ENCODE data around the gene PTPRC. TPM values are rescaled to one million over a fixed set of nuclear protein-coding genes. Genes with fewer than 3 reads are reported as not detected.

PTPRC gene
- total RNA-seq, 3 donors from 2014 or later = 17.9 to 29.4 (median 18.0) TPM

DNA sequence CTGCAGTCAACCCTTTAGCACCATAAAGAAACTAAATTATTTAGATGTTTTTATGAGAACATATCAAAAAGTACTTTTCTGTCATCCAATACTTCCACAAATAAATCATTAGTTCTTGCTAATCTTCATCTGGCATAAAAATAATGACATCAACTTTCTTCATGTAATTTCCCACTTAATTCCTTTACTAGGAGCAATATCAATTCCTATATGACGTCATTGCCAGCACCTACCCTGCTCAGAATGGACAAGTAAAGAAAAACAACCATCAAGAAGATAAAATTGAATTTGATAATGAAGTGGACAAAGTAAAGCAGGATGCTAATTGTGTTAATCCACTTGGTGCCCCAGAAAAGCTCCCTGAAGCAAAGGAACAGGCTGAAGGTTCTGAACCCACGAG lies 116.9 kb downstream of the PTPRC start:
- ATAC-seq (no peak), DNase-seq (no peak)
- no peak overlapping the region for H3K4me3 ChIP-seq
- intact Hi-C loops (cut with DNase I, micrococcal nuclease) = loop anchor here in 1 of 2 donors (5.0 kb wide), 1 partner anchor 357 kb away; no protein-coding TSS in a partner anchor
- no peaks in the 10 kb centered on the region for H3K36me3 ChIP-seq (ENCODE audit: low read depth)
- TF ChIP-seq, protein P1, sequence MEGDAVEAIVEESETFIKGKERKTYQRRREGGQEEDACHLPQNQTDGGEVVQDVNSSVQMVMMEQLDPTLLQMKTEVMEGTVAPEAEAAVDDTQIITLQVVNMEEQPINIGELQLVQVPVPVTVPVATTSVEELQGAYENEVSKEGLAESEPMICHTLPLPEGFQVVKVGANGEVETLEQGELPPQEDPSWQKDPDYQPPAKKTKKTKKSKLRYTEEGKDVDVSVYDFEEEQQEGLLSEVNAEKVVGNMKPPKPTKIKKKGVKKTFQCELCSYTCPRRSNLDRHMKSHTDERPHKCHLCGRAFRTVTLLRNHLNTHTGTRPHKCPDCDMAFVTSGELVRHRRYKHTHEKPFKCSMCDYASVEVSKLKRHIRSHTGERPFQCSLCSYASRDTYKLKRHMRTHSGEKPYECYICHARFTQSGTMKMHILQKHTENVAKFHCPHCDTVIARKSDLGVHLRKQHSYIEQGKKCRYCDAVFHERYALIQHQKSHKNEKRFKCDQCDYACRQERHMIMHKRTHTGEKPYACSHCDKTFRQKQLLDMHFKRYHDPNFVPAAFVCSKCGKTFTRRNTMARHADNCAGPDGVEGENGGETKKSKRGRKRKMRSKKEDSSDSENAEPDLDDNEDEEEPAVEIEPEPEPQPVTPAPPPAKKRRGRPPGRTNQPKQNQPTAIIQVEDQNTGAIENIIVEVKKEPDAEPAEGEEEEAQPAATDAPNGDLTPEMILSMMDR (IDR thresholded peaks at IDR 0.05) = no peak
- H3K4me1 ChIP-seq (ENCODE audit: low read depth) = no peaks in the 10 kb centered on the region
- H3K9me3 ChIP-seq = no peaks in the 10 kb centered on the region

DNA sequence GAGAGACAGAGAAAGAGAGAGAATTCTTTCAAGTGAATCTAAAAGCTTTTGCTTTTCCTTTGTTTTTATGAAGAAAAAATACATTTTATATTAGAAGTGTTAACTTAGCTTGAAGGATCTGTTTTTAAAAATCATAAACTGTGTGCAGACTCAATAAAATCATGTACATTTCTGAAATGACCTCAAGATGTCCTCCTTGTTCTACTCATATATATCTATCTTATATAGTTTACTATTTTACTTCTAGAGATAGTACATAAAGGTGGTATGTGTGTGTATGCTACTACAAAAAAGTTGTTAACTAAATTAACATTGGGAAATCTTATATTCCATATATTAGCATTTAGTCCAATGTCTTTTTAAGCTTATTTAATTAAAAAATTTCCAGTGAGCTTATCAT lies 117.6 kb downstream of the PTPRC start:
- intact Hi-C loops (cut with DNase I, micrococcal nuclease) = loop anchor here in 1 of 2 donors (5.0 kb wide), 1 partner anchor 356 kb away; no protein-coding TSS in a partner anchor
- H3K36me3 ChIP-seq (ENCODE audit: low read depth) = no peaks in the 10 kb centered on the region
- TF ChIP-seq, protein P1 (IDR thresholded peaks at IDR 0.05) = no peak
- ATAC-seq (peak; percentile 47), DNase-seq (no peak)
- H3K9me3 ChIP-seq = no peaks in the 10 kb centered on the region
- no peak overlapping the region for H3K4me3 ChIP-seq
- no peaks in the 10 kb centered on the region for H3K4me1 ChIP-seq (ENCODE audit: low read depth)

DNA sequence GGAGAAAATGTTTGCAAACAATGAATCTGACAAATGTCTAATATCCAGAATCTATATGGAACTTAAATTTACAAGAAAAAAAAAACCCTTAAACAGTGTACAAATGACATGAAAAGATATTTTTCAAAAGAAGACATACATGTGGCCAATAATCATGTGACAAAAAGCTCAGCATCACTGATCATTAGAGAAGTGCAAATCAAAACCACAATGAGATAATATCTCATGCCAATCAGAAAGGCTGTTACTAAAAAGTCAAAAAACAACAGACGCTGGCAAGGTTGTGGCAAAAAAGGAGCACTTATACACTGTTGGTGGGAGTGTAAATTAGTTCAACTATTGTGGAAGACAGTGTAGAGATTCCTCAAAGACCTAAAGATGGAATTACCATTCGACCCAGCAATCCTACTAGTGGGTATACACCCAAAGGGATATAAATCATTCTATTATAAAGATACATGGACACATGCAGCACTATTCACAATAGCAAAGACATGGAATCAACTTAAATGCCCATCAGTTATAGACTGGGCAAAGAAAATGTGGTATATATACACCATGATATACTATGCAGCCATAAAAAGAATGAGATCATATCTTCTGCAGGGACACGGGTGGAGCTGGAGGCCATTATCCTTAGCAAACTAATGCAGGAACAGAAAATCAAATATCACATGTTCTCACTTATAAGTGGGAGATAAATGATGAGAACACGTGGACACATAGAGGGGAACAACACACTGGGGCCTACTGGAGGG lies 123.2 kb downstream of the PTPRC start:
- Histone ChIP-seq H3K4me3 (no peak overlapping the region), H3K4me1 (ENCODE audit: low read depth) (no peaks in the 10 kb centered on the region), H3K9me3 (no peaks in the 10 kb centered on the region), H3K36me3 (ENCODE audit: low read depth) (no peaks in the 10 kb centered on the region)
- TF ChIP-seq, protein P1 (IDR thresholded peaks at IDR 0.05) = no peak
- no peak for DNase-seq
- no peak for ATAC-seq
- intact Hi-C loops (cut with DNase I, micrococcal nuclease) = no loop called here

DNA sequence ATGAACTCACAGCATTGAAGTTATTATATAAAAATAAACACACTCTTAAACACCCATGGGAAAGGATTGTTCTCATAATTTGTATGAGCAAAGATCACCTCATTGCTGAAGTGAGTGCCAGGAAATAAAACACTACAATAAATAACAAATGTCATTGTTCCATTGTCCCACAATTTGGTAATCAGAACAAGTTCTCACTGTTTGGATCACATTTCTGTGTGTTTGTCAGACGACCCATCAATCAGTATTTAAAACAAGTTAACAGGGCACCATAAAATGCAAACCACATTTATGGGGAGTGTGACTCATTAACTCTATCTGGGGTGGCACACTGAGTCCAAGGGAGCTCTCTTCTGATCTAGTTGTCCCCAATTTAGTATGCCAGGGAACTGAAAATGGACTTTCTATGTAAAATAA lies 124.5 kb downstream of the PTPRC start:
- ATAC-seq (peak; percentile 94), DNase-seq (peak in 1 of 3 donors; percentile 10)
- Histone ChIP-seq H3K36me3 (ENCODE audit: low read depth) (no peaks in the 10 kb centered on the region), H3K9me3 (no peaks in the 10 kb centered on the region), H3K4me3 (no peak overlapping the region), H3K4me1 (ENCODE audit: low read depth) (no peaks in the 10 kb centered on the region)
- TF ChIP-seq, protein P1 (IDR thresholded peaks at IDR 0.05) = no peak
- intact Hi-C loops (cut with DNase I, micrococcal nuclease) = no loop called here

DNA sequence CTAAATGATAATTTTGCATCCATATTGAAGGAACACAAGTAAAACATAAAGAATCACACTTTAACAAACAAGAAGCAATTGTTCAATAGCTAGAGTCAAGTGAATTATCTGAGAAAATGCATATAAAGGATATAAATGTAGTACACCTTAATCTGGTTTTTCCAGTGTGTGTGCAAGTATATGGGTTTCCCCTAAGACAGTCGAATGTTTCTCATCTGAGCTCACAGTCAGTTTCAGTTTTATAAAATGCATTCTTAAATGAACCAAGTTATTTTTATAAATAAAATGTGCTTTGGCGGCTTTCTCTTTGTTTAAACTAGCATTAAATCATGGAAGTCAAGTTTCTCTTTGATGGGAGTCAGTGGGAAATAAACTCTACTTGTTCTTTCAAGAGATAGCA lies 125.9 kb downstream of the PTPRC start:
- no peak for ATAC-seq
- TF ChIP-seq, protein P1 (IDR thresholded peaks at IDR 0.05) = no peak
- intact Hi-C loops (cut with DNase I, micrococcal nuclease) = no loop called here
- no peak for DNase-seq
- no peak overlapping the region for H3K4me3 ChIP-seq
- H3K36me3 ChIP-seq (ENCODE audit: low read depth) = no peaks in the 10 kb centered on the region
- no peaks in the 10 kb centered on the region for H3K9me3 ChIP-seq
- H3K4me1 ChIP-seq (ENCODE audit: low read depth) = no peaks in the 10 kb centered on the region
